Measurements from ENCODE around the gene CPA3.
A peak's percentile ranks its signal among the peaks of the same experiment; 100 is the strongest.

The CPA3 gene, protein sequence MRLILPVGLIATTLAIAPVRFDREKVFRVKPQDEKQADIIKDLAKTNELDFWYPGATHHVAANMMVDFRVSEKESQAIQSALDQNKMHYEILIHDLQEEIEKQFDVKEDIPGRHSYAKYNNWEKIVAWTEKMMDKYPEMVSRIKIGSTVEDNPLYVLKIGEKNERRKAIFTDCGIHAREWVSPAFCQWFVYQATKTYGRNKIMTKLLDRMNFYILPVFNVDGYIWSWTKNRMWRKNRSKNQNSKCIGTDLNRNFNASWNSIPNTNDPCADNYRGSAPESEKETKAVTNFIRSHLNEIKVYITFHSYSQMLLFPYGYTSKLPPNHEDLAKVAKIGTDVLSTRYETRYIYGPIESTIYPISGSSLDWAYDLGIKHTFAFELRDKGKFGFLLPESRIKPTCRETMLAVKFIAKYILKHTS

DNA sequence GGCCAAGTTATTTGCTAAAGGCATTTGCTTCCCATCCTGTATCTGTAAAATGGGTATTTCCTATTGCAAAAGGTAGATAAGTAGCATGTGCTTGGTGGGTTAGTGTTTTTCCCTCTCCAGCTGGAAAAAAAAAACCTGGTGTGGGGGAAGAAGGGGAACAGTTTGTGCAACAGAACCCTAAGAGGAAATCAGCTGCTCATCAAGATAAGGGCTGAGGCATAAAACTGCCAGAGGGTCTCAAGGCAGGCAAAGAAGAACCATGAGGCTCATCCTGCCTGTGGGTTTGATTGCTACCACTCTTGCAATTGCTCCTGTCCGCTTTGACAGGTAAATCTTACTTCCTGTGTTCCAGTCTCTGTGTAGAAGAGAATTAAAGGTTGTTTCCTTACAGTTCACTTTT is at the start of gene CPA3:
Gene CPA3, plus strand, starts transcription at position 248 of the 400 bp plus-strand sequence. Its CDS starts 12 bp downstream, at position 260.
- no peak for DNase-seq (ENCODE audit: low read depth)

DNA sequence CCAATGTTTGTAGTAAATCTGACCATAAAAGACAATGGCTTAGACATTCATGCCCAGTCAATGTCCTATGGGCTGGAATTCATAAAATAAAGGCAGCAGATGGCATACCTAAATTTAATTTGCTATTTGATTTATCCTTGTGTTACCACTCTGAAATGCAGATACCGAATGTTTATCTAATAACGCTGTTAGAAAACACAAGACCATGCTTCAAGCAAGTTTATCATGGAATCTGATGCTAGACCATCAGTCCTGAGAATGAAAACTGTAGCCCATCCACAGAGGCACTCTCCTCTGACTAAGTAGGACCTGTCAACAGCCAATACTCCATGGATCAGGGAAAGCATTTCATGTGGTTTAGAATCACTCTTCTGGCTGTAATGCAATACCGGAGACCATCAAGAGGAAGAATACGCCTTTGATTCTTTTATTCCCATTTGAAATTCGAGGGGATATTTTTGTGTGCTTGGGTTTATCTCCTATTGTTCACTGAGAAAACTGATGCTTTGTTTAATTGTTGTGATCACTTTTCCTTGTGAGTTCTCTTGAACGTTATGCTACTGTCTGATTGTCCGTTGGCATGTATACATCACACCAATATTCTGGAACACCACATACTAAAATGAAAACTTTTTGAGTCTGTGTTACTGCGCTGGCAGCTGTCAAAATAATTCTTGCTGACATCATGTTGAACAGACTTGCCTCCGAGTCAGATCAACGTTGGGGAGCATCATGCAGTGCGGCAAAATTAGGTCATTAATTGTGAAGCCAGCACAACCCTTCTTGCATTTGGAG is 49.6 kb upstream of the CPA3 start:
- DNase-seq (ENCODE audit: low read depth) = no peak

DNA sequence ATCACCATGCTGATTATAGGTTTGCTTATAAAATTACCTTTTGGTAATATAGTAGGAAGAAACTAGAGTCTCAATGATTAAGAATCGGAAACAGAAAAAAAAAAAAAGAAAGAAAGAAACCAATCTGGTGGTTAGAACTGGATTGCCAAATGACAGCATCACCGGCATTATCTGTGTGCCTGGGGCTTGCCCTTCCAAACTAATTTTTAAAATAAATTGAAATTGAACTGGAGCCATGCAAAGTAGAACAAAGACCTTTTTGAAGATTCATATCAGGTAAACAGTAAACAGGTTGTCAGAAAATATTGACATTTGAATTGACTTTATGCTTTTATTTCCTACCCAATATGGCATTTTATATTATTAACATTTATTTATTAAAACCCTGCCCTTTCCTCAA is 48.7 kb upstream of the CPA3 start:
- DNase-seq (ENCODE audit: low read depth) = no peak

DNA sequence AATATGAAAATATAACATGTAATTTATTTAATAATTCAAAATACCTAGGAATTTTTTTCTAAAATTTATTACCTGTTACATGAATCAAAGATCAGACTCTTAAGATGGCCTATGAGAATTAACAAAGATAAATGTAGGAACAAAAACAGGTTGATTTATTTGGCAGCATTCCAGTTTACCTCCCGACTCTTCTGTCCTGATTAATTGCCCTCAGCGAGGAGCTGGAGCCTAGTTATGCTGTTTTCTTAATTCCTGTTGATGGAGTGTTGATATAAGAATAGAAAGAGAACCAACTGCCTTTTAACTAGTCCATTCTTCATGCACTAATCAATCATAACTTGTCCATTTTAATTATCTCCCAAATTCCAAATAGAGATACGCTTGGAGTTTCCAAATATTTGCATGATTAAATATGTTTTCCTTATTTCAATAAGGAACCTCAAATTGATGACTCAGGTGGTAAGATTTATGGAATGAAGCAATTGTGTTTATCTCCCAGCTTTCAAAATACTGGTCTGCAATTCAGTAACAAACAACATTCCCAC is 48.0 kb upstream of the CPA3 start:
- DNase-seq (ENCODE audit: low read depth) = no peak

DNA sequence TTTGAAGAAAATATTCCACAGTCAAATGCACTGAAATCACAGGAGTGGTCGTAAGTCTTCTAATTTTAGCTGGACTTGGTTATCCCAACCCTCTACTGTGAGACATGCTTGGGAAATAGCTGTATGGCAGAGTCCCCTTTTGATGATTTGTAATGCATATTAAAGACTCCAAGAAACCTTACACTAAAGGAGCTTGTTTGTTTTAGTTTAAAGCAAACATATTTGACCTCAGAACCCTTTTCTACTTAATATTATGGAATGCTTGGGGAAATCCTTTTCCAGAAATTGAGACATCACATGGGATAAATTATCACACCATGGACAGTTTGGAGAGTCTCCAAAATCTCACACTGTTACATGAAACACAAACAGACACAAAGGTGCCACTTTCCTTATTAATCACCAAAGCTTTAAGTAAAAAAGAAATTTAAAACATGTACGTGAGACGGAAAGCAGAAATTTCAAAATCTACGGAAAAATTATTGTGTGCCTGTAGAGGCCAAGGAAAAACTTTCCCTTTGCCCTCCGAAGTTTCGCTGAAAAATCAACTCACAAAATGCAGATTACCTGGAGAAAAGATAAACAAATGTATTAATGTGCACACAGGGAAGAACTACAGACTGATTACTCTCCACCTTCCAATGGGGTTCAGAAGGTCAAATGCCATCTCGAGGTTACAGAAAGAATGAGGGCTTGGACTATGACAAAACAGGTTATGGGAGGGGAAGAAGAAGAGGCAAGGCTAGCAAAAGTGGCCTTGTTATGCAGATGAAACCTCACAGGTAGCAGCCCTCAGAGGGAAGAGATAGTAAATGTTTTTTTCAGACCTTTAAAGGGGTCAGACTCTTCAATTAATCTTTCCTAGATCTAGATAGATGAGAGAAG is 44.5 kb upstream of the CPA3 start:
- DNase-seq (ENCODE audit: low read depth) = no peak

DNA sequence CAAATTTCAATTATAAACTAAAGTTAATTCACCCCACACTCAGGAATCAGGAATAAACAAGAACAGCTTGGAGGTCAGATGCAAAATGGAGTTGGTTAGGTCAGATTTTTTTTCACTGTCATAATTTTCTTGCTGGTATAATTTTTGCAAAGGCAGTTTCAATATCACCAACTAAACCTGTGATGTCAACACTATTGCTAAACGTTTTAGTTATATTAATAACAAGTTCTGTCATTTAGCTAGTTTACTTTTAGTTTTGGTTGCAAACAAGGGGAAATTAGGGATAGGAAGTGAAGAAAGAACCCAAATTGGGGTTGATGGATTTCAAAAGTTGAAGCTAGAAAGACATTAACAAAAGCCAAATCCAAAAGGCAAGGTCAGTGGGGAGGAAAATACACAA is 42.1 kb upstream of the CPA3 start:
- DNase-seq (ENCODE audit: low read depth) = no peak

DNA sequence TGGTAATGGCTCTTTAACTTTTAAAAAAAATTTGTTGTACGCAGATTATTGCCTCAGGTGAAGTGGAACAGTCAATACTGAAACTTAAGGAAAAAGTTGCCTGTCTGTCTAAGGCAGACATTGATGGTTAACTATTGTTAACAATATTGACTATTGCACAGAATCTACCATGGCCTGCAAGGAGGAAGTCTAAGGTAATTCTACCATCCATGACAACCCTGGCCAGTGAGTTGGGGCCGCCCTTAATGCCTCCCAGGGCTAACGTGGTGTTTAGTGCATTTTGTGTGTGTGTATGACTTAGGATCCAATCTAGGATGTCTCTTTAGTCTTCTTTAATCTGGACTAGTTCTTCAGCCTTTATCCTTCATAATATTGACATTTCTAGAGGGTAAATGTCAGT is 39.6 kb upstream of the CPA3 start:
- no peak for DNase-seq (ENCODE audit: low read depth)

DNA sequence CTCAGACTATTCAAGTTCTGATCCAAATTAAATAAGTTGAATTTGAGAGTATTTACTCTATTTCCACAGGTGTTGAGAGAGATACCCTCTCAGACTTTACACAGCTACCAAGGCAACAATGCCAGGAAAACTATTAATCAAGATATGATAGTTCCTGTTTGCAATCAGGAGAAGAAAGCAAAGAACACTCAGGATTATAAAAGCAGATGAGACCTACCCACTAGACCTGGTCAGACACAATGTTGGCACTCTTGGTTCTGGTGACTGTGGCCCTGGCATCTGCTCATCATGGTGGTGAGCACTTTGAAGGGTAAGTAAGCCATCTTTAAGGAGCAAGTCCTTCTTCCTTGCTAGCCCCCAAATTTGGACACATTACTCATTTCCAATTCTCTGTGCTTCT is 37.5 kb upstream of the CPA3 start, which contains the start of gene CPB1:
Gene CPB1, plus strand, starts transcription at position 227 of the 400 bp plus-strand sequence. Its CDS starts 13 bp downstream, at position 240.
- no peak for DNase-seq (ENCODE audit: low read depth)

DNA sequence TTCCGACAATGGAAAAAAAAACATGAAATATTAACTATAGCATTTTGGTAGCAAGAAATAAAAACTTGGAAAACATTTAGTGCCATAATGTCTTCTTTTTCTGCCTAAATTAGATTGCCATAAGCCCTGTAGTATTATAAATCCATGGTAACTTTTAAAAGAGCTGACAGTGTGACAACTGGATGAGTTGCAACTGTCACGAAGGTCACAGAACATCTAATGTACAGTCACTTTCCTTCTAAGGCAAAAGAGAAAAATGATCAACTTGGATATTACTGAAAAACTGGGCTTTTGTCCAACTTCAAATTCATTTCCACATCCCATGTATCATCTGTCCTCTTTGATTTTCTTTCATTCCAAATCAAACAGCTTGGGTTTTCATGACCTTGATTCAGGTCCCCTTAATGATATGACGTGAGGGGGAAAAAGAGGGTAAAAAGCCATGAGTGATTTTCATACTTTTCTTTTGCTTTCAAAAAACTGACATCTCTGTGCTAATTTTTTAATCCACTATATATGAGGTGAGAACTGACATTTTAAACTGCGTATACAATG is 36.9 kb upstream of the CPA3 start:
- no peak for DNase-seq (ENCODE audit: low read depth)

DNA sequence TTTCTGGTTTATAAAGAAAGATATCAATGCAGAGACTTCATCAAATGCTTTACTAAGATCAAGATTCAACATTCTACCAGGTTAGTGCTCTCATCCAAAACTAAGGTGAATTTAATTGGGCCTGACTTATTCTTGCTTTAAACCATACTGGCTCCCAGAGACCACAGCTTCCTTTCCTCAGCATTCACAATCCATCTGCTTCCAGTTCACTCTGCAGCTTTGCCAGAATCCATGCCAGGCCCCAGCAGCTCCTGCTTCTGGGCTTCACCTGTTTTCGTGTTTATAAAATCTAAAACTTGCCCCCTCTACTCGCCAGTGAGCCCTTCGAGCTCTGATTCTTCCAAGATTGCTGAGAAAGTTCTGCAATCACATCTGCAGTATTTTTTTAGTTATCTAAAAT is 35.2 kb upstream of the CPA3 start:
- no peak for DNase-seq (ENCODE audit: low read depth)

DNA sequence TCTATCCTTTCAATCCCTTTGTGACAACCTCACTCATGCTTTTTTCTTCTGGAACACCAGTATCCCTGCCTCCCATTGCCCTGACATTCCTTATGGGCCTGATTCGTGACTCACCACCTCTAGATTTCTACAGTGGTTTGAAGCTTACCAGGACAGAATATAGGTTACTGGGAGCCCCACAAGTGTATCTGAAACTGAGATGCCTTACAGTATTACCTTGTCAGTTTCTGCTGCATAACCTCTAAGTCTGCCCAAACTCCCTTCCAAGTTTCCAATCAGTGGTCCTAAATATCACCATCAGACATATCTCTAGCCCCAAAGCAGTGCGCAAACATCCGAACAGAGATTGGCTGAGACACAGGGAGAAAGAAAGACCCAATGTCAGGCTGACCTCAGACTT is 31.9 kb upstream of the CPA3 start:
- DNase-seq (ENCODE audit: low read depth) = no peak

DNA sequence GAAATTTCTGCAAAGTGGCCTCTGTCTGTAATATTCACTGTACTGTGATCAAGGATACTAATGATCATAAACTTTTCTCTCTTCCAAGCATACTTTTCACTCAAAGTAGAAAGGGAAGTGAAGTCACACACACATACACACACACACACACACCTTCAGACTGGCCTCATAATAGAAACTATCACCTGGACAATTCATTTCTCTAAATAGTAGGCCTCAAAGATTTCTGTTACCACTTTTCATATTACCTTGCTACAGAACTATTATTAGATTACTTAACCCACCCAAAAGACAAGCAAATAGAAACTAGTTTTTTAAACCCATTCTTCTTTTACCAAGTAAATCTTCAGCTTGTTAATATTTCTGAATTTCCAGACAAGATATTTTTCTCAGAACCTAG is 25.3 kb upstream of the CPA3 start:
- no peak for DNase-seq (ENCODE audit: low read depth)

DNA sequence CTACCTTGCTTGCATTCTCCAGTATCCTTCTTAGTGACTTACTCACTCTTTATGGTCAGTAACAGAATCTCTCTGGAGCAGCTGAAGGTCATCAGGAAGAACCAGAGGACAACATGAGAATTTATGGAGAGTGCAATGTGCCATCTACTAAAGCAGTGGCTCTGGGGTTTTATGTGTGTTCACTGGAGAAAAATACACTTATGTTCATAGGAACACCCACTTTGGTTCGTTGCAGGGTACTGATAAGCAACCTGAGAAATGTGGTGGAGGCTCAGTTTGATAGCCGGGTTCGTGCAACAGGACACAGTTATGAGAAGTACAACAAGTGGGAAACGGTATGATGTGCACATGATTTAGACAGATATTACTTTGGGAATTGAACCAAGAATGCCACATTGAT is 24.6 kb upstream of the CPA3 start:
- no peak for DNase-seq (ENCODE audit: low read depth)

DNA sequence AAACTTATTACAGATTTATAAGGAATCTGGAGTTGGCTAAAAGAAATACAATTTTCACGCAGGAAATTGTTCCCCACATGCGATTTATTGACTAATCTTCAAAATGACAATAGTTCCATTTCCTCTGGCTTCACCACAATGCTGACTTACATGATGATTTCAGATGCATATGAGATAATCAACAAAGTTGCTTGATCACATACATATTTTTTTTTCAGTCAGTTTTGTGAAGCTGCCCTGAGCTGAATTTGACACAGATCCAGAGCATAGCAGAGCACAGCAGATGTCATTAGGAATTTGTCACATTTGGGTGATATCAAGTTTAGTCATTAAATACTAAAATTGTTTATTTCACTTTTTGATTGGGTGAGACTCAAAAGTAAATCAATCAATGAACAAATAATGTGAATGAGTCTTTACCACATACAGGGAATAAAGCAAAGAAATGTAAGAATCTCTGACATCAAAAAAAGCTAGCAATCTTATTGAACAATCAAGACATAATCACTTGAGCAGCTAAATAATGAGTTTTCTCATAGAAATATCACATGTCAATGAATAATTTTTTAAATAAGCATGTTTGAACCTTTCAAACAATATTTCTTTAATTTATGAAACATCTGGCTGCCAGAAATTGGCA is 19.2 kb upstream of the CPA3 start:
- DNase-seq (ENCODE audit: low read depth) = no peak

DNA sequence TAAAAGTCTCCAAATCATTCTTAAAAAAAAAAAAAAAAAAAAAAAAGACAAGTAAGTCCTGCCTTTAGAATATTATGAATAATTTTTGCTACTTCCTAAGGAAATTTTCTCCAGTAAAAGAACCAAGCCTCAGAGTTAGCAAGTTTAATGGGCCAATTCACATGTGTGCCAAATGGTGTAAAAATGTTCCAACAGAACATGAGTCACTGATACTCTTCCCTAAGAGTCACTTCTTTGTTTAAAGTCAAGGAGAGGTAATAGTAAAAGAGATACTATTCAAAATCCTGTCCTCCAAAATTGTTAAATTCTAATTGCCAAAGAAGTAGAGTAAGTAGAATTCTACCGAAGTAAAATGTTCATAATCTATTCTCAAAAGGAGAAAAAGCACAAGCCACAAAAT is 17.7 kb upstream of the CPA3 start:
- peak; percentile 18 for DNase-seq (ENCODE audit: low read depth)

DNA sequence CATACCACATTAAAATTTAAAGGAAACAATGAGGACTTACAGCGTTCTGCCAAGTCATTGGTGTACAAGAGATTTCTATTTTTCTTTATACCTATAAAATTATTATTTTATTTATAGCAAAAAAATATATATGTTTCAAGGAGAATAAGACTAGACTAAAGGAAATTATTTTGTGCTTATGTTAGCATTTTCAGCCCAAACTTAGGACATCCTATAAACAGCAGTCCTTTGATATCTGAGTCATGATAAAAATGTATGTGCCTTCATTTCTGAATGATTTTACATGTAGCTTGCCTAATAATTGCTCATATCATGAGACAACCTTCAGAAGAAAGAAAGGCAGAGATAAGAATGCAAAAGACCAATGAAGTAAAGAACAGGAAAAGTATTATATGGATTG is 16.7 kb upstream of the CPA3 start:
- no peak for DNase-seq (ENCODE audit: low read depth)

DNA sequence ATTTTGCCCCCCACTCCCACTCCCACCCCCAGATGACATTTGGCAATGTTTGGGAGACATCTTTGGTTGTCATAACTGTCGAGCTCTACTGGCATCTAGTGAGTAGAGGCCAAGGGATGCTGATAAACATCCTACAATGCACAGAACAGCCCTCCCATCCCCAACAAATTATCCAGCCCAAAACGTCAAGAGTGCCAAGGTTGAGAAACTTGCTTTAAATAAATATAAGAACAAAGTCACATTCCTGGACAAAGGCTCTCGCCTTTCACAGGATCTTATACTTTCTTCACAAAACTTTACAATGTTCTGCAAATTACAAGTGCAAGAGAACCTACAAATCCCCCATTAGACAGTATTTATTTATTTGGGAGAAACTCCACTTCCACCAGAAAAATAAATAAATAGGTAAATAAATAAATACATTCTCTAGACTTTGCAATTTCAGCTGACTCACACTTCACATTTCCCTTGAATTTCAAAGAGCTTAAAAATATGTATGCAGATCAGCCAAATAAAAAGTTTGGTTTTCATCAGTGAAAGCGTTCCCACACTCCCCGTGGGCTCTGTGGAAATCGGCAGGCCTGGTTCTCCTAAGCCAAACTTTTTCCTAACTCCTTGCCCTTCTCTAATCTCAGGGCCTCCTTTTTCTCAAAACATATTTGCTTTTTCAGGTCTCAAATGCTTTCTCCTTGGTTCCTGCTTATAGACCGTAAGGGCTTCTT is 12.7 kb upstream of the CPA3 start:
- no peak for DNase-seq (ENCODE audit: low read depth)

DNA sequence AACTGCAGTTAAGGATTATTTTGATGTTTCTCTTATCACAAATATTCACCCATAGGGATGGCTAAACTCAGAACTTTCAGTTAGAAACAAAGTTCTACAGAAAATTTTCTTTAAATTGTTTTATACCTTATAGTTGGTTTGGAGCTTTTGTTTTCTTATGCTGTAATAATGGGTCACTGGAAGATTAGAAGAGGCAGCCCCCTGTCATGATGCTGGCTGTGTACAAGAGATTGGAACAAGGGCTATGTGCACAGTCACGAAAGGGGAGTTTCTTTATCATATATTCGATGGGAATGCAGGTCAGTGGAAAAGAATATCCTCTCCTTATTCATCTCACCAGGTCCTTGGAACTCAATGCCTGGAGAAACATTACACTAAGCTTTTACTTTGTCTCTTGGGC is 12.0 kb upstream of the CPA3 start:
- DNase-seq (ENCODE audit: low read depth) = no peak

DNA sequence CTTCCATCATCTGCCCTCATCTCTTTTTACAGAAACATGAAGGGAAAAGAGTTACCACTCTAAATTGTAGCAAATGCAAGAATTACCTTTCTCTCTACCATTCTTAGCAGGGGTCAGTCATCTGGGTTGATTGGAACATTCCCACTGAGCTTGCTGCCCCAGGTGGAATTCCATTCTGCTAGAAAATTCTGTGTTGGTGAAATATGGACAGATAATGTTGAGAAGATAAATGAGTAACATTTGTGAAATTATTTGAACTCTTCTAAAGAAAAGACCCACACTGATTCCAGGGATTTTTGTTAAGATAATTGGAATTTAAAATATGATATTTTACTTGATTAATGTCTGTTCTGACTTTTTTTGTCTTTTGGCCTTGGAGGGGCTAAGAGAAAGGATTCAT is 11.0 kb upstream of the CPA3 start:
- no peak for DNase-seq (ENCODE audit: low read depth)

DNA sequence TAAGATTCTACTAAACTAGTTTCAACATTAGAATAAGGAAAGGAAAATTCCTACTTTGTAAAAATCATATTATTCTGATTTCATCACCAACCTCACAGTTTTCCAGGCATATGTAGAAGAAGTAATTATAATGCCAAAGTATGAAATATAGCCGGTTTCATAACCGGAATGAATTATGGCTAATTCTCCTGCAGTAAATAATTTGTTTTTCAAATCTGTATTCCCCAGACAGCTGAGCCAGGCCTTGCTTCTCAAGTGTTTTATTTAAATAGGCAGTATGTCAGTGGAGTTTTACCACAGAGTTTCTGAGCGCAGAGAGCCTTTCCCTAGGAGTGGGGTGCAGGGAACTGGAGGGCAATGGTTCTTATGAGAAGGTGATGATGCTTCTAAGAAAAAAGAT is 8.7 kb upstream of the CPA3 start:
- DNase-seq (ENCODE audit: low read depth) = no peak

DNA sequence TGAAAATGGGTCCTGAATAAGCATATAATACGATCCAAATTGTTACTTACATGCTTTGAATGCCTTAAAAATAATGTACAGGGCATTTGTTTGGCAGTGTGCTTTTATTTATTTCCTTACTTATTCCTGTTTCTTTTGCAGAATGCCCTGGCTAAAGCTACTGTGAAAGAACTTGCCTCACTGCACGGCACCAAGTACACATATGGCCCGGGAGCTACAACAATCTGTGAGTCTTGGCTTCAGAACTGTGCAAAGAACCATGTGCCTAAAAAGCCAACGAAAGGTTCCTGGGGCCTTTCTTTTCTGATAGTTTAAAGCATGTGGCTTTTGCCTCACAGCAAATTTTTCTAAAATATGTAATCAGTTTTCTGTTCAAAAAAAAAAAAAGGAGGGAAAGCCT is 7.8 kb upstream of the CPA3 start:
- no peak for DNase-seq (ENCODE audit: low read depth)
